ENCODE data around the gene PTTG2. TPM values are rescaled to one million over a fixed set of nuclear protein-coding genes. Genes with fewer than 3 reads are reported as not detected.

The PTTG2 gene
- total RNA-seq, 1 experiment from 2014 or later: not detected

- no peak for TF ChIP-seq CTCF (IDR thresholded peaks at IDR 0.05; ENCODE audit: unreplicated experiment)
- no peak for DNase-seq
- Mint-ChIP-seq H3K36me3 (ENCODE audit: insufficient read depth, unreplicated experiment) (peaks cover 5% of the 10 kb centered on the region), H3K4me1 (ENCODE audit: low read depth, unreplicated experiment) (no peaks in the 10 kb centered on the region), H3K4me3 (ENCODE audit: low read depth, unreplicated experiment) (no peak overlapping the region), H3K27ac (ENCODE audit: unreplicated experiment) (no peak overlapping the region), H3K9me3 (ENCODE audit: low read depth, unreplicated experiment) (no peaks in the 10 kb centered on the region), H3K27me3 (ENCODE audit: unreplicated experiment) (no peaks in the 10 kb centered on the region)
- no TSS peak for BruUV-seq (replicated peaks)
- CTCF ChIA-PET: no interaction called here
- intact Hi-C loops (cut with micrococcal nuclease; ENCODE audit: unreplicated experiment): no loop called here
Measured at GRCh38 chr4:37998226-37998625, 38.0 kb downstream of the PTTG2 start.

DNA sequence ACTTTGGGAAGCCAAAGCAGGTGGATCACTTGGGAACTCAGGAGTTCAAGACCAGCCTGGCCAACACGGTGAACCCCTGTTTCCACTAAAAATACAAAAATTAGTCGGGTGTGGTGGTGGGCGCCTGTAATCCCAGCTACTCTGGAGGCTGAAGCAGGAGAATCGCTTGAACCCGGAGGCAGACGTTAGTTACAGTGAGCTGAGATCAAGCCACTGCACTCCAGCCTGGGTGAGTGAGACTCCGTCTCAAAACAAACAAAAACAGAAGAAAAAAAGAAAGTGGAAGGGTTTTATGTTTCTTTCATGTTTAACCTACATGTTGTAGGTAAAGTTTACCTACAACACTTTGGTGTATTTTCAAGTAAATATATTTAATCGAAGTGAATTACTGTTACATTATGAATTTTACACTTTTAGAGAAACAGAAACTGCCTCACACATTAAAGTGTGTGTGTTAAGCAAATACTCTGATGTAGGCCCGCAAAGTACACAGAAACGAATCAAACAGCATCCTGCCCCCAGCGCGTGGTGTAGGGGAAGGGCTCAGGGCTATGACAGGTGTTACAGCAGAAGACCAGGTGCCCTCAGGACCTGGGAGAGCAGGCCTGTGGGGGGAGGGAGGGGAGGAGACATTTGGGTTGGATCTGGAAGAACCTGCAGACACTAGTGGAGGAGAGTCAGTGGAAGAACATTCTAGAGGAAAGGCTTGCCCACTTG is 39.0 kb downstream of the PTTG2 start:
- intact Hi-C loops (cut with micrococcal nuclease; ENCODE audit: unreplicated experiment): no loop called here
- no peak for DNase-seq
- Mint-ChIP-seq H3K9me3 (ENCODE audit: low read depth, unreplicated experiment) (no peaks in the 10 kb centered on the region), H3K36me3 (ENCODE audit: insufficient read depth, unreplicated experiment) (peaks cover 5% of the 10 kb centered on the region), H3K27me3 (ENCODE audit: unreplicated experiment) (no peaks in the 10 kb centered on the region), H3K27ac (ENCODE audit: unreplicated experiment) (no peak overlapping the region), H3K4me3 (ENCODE audit: low read depth, unreplicated experiment) (no peak overlapping the region), H3K4me1 (ENCODE audit: low read depth, unreplicated experiment) (no peaks in the 10 kb centered on the region)
- no peak for TF ChIP-seq CTCF (IDR thresholded peaks at IDR 0.05; ENCODE audit: unreplicated experiment)
- no TSS peak for BruUV-seq (replicated peaks)
- CTCF ChIA-PET: no interaction called here

DNA sequence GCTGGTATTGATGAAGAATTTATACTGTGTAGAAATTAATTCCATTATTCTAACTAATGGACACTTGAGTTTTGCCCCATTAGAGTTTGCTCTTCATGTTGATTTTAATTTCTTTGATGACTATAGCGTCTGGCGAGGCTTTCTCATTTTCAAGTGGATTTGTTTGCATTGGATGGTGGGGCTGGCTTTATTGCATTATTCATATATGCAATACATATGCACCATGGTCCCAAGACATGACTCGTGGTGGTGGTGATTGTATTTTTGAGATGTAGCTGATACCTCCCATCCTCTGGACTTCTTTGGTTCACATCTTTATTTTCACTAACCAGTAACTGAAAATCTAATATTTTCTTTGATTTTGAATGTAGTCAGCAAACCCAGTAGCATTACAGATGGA is 39.8 kb downstream of the PTTG2 start:
- CTCF ChIA-PET: no interaction called here
- BruUV-seq (replicated peaks): no TSS peak
- H3K4me3 Mint-ChIP-seq (ENCODE audit: low read depth, unreplicated experiment): no peak overlapping the region

GRCh38 chr4:38001927-38002326 is 41.7 kb downstream of the PTTG2 start:
- BruUV-seq (replicated peaks): no TSS peak
- CTCF ChIA-PET: no interaction called here
- H3K4me3 Mint-ChIP-seq (ENCODE audit: low read depth, unreplicated experiment): no peak overlapping the region
- peaks cover 5% of the 10 kb centered on the region for H3K36me3 Mint-ChIP-seq (ENCODE audit: insufficient read depth, unreplicated experiment)
- H3K27ac Mint-ChIP-seq (ENCODE audit: unreplicated experiment): no peak overlapping the region
- no peaks in the 10 kb centered on the region for H3K4me1 Mint-ChIP-seq (ENCODE audit: low read depth, unreplicated experiment)
- no peak for TF ChIP-seq CTCF (IDR thresholded peaks at IDR 0.05; ENCODE audit: unreplicated experiment)
- intact Hi-C loops (cut with micrococcal nuclease; ENCODE audit: unreplicated experiment): no loop called here
- no peaks in the 10 kb centered on the region for H3K9me3 Mint-ChIP-seq (ENCODE audit: low read depth, unreplicated experiment)
- no peaks in the 10 kb centered on the region for H3K27me3 Mint-ChIP-seq (ENCODE audit: unreplicated experiment)
- no peak for DNase-seq

More for the DNA sequence above, 39.8 kb downstream of the PTTG2 start:
- no peak for DNase-seq
- no peak for TF ChIP-seq CTCF (IDR thresholded peaks at IDR 0.05; ENCODE audit: unreplicated experiment)
- Mint-ChIP-seq H3K27ac (ENCODE audit: unreplicated experiment) (no peak overlapping the region), H3K36me3 (ENCODE audit: insufficient read depth, unreplicated experiment) (peaks cover 5% of the 10 kb centered on the region), H3K4me1 (ENCODE audit: low read depth, unreplicated experiment) (no peaks in the 10 kb centered on the region), H3K27me3 (ENCODE audit: unreplicated experiment) (no peaks in the 10 kb centered on the region), H3K9me3 (ENCODE audit: low read depth, unreplicated experiment) (no peaks in the 10 kb centered on the region)
- intact Hi-C loops (cut with micrococcal nuclease; ENCODE audit: unreplicated experiment): no loop called here

Data from Calu3 (cell line).